HUDEP-2 (cell line): Measurements from ENCODE around the gene NOTCH4.
"Not testable (repeated sequence)": the region's sequence is repeated elsewhere in the genome, so short reads cannot be mapped to it uniquely, and the experiment has no call there.

Experiments used
- DNase-seq, 76 experiments: peaks; one replicate each; lab custom pipeline; 2025; ENCODE audit not compliant: unreplicated experiment in 76 of 76; lab: John Stamatoyannopoulos, UW

The NOTCH4 gene

GRCh38 chr6:32223258-32224235, at the start of gene NOTCH4:
Gene NOTCH4, minus strand, starts transcription at chr6:32224067. Its CDS starts 139 bp downstream, at chr6:32223928.
- no peak for DNase-seq

- DNase-seq = no peak
Observed at GRCh38 chr6:32271429-32271828, 47.6 kb upstream of the NOTCH4 start.

- not testable (repeated sequence) for DNase-seq
Observed at GRCh38 chr6:32268459-32268858, 44.6 kb upstream of the NOTCH4 start.

- no peak for DNase-seq
Observed at GRCh38 chr6:32267035-32267434, 43.2 kb upstream of the NOTCH4 start.

GRCh38 chr6:32257262-32257661, 33.4 kb upstream of the NOTCH4 start:
- not testable (repeated sequence) for DNase-seq

GRCh38 chr6:32255199-32256153, 31.6 kb upstream of the NOTCH4 start:
- DNase-seq = peak in 6 of 76 experiments; percentile 10 to 32 (median 16)

- no peak for DNase-seq
Observed at GRCh38 chr6:32254761-32255198, 30.9 kb upstream of the NOTCH4 start.

GRCh38 chr6:32252331-32253009, 28.6 kb upstream of the NOTCH4 start:
- DNase-seq = no peak

GRCh38 chr6:32249262-32249661, 25.4 kb upstream of the NOTCH4 start:
- DNase-seq = no peak

- DNase-seq = no peak
Observed at GRCh38 chr6:32247401-32247800, 23.5 kb upstream of the NOTCH4 start.

- DNase-seq = peak in 49 of 76 experiments; percentile 8 to 71 (median 43)
Observed at GRCh38 chr6:32244946-32245398, 21.1 kb upstream of the NOTCH4 start.

GRCh38 chr6:32244270-32244669, 20.4 kb upstream of the NOTCH4 start:
- no peak for DNase-seq

- DNase-seq = not testable (repeated sequence)
Observed at GRCh38 chr6:32242318-32242813, 18.5 kb upstream of the NOTCH4 start.

- DNase-seq = no peak
Observed at GRCh38 chr6:32240686-32241085, 16.8 kb upstream of the NOTCH4 start.

- no peak for DNase-seq
Observed at GRCh38 chr6:32239462-32239861, 15.6 kb upstream of the NOTCH4 start.

GRCh38 chr6:32234934-32235333, 11.1 kb upstream of the NOTCH4 start:
- peak in 3 of 76 experiments; percentile 9 to 12 (median 11) for DNase-seq

GRCh38 chr6:32226434-32226833, 2.6 kb upstream of the NOTCH4 start:
- no peak for DNase-seq

GRCh38 chr6:32224696-32225095, 829 bp upstream of the NOTCH4 start:
- DNase-seq = no peak

GRCh38 chr6:32222333-32223230, 1.3 kb downstream of the NOTCH4 start:
- no peak for DNase-seq
